DOHH2 (cell line): ENCODE measurements around the gene RAF1.

ENCODE experiments used
- CTCF ChIP-seq: fragments of 200-600 bp; sonication (generic); IDR thresholded peaks from one replicate; pipeline ENCODE4 v1.5.1; 2014; ENCODE audit warnings: antibody characterized with exemption, mild to moderate bottlenecking, low read depth, low read length; ENCODE audit not compliant: poor library complexity, severe bottlenecking
- EZH2phosphoT487 ChIP-seq: fragments of 200-600 bp; sonication (generic); IDR thresholded peaks from 2 replicates; pipeline ENCODE4 v1.6.1; 2017; ENCODE audit warnings: borderline replicate concordance, mild to moderate bottlenecking, antibody characterized with exemption, low read length, moderate library complexity, mixed read lengths

GRCh38 chr3:12661926-12662592, 1.9 kb downstream of the RAF1 start:
- TF ChIP-seq CTCF: no peak
- TF ChIP-seq EZH2phosphoT487: no peak
